GM21526 (cell line): ENCODE data around the gene KLHL29.

Experiments
- ATAC-seq: cut with Tn5 transposase; IDR thresholded peaks from one replicate; pipeline ENCODE4 v1.9.1; 2021; ENCODE audit warnings: moderate library complexity; ENCODE audit not compliant: unreplicated experiment, low FRiP score

KLHL29 gene

DNA sequence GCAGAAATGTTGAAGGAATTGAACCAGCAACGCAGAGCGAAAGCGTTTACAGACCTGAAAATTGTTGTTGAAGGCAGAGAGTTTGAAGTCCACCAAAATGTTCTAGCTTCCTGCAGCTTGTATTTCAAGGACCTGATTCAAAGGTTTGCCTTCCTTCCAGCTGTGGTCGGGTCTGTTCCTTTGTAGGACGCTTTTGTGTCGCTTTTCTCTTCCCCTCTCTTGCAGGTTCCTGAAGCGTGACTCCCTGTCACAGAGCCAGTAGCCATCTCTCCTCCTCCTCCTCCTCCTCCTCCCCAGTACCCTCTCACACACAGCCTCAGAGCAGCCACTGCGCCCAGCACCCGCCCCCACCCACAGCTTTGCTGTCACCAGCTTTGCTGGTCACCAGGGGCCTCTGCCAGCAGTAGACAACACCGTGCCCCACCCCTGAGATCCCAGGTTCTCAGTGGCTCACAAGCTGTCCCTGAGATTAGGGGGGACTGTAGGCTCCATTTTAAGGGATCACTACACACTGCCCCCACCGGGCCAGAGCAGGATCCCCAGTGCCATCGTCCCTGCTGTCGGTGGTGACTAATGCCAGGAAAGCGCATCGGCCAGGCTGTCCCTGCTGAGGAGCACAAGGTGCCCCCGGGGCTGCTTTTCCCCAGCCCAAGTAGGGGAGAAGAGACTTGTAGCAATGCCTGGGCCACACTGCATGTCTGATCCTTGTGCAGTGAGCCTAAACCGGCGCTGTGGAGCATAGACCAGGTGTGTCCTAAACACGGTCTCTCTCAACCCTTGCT, 299.6 kb downstream of the KLHL29 start:
- ATAC-seq: no peak

DNA sequence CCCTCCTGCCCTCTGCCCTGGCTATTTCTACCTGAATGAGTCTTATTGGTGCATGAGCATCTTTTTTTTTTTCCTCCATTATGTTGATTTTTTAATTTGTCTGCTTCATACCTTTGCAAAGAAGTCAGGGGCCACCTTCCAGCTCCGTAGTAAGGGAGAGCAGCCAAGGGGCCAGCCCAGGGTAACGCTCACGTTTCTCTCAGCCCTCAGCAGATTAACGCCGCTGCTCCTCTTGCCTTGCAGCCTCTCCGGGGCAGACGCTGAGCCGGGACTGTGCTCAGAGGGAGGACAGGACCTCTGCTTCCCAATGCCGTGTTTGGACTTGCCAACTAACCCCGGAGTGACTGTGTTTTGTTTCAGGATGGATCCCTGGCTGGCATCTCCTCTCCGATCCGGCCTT, 300.2 kb downstream of the KLHL29 start:
- no peak for ATAC-seq

DNA sequence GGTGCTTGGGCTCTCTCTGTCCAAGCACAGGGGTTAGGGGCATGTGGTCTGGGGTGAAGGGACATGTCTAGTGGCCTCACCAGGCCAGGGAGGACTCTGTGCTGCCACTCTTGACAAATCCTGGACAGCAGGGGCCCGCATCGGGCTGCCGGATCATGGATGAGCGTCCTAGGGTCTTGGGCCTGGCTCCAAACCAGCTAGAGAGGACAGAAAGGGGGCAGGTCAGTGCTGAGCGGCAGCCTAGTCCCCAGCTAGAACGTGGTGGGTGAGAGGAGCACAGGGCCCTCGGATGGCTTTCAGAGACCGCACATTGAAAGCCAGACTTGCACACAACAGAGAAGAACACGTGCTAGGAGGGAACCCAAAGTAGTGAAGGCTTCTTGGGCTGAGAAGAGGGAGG, 300.7 kb downstream of the KLHL29 start:
- ATAC-seq: no peak

DNA sequence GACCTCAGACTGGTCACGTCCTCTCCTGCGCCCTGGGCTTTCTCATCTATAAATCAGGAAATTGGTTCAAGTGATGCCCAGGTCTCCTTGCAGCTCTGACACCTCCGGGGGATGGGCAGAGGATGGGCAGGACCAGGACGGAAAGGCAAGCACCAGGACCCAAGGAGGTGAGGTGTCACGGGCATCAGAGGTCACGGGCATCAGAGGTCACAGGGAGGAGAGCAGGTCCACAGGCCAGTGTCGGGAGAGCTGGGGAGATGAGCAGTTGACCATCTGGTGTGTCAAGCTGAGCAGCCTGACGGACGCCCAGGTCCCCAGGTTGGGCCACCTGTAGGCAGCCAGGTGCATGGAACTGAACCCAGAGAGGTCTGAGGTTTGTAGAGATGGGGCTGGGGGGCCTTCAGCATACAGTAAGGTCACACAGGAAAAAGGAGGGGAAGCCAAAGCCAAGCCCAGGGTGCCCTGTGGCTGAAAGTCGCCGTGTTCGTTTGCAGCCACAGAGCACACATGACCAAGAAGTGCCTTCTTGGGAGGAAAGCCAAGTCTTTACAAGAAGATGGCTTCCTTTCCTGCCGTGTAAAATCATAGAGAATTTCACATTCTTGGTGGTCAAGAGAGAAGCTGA, 301.5 kb downstream of the KLHL29 start:
- ATAC-seq: no peak

DNA sequence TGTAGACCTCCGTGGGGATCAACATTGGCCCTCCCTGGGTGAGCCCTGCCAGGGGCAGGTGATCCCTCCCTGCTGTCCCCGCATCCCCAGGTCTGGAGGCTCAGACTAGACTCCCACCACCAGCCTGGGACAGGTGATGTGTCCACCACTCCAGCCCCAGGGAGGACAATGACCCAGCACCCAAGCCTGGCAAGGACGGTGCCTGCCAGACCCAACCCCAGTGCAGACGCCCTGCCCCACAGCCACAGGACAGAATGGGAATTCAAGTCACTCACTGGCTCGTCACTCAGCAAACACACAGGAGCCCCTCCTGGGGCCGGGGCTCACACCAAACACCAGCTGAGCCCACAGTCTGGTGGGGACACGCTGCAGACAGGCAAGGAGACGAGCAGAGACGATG, 302.2 kb downstream of the KLHL29 start:
- ATAC-seq: no peak

DNA sequence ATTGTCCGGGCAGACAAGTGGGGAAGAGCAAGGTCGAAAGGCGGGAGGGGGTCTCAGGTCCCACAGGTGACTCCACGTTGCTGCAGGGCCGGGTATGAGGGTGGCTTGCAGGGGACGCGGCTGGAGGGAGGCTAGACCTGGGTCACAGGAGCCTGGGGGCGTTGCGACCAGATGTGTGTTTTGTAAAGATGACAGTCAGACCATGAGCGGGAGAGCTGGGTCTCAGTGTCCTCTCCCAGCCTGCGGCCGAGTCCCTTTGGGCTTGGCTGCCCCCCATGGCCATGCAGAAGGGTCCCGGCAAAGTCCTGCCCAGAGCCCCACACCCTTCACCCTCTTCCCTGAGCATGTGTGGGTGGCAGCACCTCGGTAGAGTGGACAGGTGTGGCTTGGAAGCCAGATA, 302.7 kb downstream of the KLHL29 start:
- no peak for ATAC-seq

DNA sequence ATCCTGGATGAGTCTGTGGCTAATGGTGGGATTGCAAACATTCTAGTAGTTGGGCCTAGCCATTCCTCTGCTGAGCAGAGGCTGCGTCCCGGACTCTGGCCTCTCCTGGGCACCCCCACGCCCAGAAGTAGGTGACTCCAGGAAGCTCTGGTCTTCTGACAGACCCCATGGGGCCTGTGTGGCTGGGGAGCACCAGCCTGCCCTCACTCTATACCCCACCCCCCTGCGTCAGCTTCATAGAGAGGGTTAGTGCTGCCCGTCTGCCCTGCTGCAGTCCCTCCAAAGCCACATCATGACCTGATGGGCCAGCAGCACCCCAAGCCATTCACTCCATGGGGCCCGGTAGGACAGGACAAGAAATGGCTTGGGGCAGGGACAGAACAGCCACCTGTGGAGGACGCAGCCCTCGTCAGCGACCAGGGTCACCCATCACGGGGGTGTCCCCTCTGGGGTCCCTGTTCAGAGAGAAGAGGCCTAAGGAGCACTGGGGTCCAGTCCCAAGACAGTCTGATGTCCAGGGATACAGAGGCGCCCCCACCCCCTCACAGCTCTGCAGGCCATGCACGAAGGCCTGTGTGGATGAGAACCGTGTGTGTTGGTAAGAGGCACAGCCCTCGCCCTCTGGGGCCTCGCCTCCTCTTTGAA, 303.6 kb downstream of the KLHL29 start:
- ATAC-seq: no peak

DNA sequence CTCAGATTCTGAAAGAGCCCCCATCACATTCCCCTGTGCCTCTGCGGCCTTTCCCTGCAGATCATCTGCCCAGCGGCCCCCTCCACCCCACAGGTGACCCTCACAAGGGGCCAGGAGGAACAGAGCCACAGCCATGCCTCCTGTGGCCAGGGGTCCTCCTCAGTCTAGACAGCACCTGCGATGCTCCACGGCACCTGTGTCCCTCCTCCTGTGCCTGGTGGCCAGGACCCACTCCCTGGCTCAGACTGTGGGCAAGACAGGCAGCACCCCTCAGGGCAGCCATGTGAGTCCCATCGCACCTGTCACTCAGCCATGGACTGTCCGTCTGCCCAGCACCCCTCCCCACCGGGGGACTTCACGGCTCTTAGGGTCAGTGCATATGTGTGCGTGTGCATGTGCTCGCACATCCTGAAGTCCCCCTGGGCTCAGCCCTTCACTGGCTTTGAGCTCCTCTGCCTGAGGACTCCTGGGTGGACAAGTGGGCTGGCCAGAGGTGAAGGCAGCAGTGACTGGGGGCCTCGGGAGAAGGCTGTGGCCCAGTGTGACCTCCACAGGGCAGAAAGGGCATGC, 304.2 kb downstream of the KLHL29 start:
- no peak for ATAC-seq

DNA sequence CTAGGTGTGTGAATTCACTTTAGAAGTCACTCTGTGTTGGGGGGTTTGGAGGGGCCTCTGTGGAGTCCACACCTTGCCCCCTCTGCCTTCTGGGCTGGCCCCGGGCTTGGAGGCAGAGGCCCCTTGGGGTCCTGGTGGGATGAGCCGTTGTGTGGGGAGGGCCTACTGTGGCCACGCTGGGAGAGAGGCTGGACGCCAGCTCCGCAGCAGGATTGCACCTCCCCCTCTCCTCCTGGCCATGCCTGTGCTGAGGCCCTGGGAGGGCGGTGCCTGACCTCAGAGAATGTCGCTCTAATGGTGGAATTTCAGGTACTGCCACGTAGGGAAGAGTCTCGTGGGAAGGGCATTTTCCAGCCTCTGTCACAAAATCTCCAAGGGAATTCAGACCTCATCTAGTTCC, 304.9 kb downstream of the KLHL29 start:
- no peak for ATAC-seq

DNA sequence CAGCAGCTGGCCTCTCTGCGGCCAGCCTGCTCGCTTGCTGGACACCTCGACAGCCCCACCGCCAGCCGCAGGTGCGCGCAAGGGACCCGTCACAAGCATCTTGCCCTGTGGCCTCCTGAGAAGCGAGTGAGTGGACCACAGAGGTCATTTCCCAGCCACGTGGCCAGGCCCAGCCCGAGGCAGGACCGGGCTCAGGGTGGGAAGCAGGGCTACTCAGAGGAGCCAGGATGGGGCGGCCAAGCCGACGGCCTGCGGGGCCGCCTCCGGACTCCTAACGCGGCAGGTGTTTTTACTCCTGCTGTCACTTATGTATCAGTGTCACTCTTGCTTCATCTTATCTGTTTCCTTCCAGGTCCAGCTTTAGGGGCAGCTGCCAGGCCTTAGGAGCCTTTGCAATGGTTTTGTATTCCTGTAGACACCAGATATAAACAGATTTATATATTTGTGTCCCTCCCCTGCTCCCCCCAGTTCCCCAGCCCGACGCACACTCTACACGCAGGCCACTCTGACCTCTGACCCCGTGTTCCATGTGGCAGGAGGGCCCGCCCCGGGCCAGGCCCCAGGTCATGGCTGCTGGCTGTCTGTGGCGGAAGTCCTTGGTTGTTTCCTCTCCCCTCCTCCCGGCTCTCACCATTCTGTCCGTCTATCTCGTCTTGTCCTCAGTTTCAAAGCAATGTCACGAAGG, 305.6 kb downstream of the KLHL29 start:
- no peak for ATAC-seq

DNA sequence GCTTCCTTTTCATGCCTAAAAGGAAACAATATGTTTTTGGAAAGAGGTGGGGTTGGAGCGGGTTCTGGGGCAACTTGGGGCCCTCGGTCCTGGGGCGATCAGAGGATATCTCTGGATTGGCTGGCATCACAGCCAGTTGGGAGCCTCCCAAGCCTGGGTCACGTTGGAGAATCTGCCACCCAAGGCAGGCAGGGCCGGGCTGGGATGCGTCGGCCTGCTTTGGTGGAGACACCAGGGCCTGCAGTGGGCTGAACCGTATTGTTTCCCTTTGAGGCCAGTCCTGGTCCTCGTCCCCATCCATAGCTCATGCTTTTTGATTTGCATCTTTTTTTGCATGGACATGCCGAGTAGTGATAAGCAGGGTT, 306.1 kb downstream of the KLHL29 start:
- no peak for ATAC-seq

DNA sequence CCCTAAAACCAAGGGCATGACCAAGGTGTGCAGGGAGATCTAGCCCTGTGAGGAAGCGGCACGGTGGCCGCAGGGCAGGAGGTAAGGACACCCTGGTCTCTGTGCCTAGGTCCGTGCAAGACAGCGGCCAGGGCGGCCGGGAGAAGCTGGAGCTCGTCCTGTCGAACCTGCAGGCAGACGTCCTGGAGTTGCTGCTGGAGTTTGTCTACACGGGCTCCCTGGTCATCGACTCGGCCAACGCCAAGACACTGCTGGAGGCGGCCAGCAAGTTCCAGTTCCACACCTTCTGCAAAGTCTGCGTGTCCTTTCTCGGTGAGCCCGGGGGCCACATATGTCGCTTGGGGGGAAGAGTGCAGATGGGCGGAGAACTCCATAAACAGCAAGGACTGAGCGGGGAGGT, 306.6 kb downstream of the KLHL29 start:
- no peak for ATAC-seq

DNA sequence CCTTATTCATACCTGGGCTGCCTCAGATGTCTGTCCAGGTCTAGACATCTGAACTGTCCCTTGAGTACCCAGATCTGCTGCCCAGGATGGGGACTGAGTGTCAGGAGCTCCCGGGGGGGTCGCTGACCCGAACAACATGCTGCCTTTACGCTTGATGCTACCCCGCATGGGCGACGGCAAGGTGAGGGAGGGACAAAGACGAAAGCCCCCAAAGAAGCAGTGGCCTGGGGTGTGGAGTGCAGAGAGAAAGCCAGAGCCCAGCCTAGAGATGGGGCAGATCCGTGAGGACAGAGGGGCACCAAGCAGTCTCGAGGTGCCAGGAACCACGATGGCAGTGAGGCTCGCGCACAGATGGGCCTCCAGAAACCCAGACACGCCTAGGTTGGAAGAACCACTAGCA, 307.3 kb downstream of the KLHL29 start:
- ATAC-seq: no peak

DNA sequence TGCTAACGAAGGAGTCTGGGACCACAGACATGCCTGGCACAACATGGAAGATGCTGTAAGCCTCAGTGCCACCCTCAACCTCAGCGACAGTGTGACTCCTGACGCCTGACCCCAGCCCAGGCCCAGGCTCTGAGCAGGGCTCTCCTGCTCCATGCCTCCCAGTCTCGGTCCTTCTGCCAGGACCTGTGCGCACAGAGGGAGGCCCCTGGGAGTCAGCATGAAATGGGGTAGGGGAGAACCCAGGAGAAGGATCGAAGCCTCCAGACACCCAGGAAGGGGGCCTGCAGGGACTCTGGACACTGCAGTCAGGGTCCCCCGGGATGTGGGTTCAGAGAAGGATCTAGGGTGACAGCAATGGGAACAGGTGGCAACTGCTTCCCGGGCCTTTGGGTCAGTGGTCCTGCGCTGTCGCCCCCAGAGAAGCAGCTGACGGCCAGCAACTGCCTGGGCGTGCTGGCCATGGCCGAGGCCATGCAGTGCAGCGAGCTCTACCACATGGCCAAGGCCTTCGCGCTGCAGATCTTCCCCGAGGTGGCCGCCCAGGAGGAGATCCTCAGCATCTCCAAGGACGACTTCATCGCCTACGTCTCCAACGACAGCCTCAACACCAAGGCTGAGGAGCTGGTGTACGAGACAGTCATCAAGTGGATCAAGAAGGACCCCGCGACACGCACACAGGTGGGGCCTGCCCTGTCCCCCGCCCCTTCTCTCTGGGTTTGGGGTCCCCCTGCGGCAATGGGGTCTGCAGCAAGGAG, 308.0 kb downstream of the KLHL29 start:
- no peak for ATAC-seq

DNA sequence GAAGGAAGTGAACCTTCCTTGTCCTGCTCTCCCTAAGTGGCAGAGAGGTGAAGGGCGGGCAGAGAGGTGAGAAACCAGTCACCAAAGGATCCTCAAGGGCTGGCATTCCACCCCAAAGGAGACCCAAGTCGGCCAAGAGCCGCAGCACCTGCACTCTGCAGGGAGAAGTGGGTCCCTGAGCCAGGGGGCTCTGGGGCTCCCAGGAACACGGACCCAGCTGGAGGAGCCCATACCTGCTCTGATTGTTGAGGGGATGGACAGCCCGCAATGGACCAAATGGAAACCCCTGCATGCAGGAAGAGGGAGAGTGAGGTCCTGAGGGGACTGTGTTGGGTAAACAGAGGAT, 308.6 kb downstream of the KLHL29 start:
- ATAC-seq: no peak

DNA sequence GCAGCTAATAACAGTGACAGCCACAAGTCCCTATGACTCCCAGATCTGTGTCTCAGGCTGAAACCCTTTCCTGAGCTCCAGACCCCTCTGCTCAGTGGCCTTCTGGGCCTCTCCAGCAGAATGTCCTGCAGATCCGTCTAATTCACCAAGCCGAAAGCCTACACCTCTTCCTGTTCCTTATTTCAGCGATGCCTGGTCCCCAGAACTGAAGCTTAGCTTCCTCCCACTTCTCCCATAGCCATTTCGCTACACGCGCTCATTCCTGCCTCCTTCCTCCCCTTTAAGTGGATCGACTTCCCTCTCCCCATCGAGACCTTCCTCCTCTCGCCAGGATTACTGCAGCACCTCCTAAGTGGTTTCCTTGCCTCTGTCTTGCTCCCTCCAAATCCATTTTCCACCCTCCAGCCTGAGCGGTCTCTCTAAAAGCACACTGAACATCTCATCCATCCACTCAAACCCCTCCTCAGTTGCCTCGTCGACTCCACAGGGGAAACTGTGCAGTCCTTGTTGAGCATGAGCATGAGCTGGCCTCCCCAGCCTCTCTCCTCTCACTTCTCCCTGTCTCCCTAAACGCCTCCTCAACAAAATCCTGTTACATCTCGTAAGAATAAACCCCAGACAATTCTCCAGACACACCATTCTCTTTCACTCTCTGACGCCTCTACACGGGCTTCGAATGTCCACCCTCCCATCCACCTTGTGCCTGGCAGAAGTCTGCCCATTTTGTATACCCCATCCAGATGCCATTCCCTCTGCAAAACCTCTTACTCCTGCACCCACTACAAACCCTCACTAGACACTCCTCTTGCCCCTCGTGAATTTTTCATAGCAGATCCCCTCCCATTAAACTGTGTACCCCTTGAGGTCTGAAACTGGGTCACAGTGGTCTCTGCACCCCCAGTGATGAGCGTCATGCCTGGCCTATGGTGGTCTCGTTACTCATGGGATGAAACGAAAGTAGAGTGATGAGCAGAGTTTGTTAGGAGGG, 309.4 kb downstream of the KLHL29 start:
- ATAC-seq: no peak

DNA sequence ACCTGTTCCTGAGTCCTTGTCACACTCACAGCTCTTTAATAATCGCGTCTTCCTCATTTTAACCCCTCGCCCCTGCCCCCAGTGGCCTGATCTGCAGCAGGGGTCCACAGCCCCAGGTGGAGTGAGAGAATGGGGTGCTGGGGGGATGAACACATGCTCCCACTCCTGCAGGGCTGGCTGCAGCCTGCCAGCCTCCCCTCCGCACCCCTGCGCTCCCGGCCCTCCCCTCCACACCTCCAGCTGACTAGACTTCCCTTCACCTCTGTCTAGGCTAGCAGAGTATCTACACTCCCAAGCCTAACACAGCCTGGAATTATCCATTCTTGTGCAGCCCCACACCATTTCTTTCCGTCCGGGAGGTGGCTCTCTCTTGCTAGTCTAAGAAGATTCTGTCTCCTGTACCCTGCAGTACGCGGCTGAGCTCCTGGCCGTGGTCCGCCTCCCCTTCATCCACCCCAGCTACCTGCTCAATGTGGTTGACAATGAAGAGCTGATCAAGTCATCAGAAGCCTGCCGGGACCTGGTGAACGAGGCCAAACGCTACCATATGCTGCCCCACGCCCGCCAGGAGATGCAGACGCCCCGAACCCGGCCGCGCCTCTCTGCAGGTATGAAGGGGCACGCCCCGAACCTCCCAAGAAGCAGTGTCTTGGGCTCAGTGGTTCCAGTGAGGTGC, 310.4 kb downstream of the KLHL29 start:
- no peak for ATAC-seq

DNA sequence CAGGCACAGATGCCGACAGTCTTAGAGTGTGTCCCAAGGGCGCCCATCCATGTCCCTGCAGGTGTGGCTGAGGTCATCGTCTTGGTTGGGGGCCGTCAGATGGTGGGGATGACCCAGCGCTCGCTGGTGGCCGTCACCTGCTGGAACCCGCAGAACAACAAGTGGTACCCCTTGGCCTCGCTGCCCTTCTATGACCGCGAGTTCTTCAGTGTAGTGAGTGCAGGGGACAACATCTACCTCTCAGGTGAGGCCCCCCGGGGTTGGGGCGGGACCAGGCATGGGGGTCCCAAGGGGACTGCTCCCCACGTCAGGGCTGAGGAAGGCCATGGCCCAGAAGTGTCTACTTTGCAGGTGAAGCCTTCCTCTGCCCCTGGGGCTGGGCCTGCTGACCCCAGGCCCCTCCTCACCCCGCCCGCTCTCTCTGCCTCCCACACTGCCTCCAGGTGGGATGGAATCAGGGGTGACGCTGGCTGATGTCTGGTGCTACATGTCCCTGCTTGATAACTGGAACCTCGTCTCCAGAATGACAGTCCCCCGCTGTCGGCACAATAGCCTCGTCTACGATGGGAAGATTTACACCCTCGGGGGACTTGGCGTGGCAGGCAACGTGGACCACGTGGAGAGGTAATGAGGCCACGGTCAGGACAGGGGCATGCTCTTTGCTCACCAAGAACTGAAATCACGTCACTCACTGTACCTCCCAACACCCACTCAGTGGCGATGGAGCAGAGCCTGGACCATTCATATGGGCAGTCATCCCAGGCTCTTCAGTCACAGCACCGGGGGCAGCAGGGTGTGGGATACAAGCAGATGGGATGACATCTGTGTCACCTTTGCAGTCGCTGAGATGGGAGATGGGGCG, 311.1 kb downstream of the KLHL29 start:
- ATAC-seq: no peak
